Uterus (tissue), 4 donors: ENCODE results near the gene STARD5. TPM values are rescaled to one million over a fixed set of nuclear protein-coding genes. Genes with fewer than 3 reads are reported as not detected.

Experiments
- DNase-seq, 2 donors: peaks; one replicate each; pipeline ENCODE4 v3.0.0-alpha.2; 2019 to 2020
- H3K27ac ChIP-seq, 2 donors: fragments of 200-600 bp; sonication (generic); 1 replicate in 1 of 2; 2 replicates in 1 of 2; pipeline ENCODE4 v1.5.1; 2016 to 2018
- H3K27me3 ChIP-seq, 2 donors: fragments of 200-600 bp; sonication (generic); one replicate each; pipeline ENCODE4 v1.5.1; 2018 to 2019; ENCODE audit warnings: control low read depth in 1 of 2
- H3K36me3 ChIP-seq, 2 donors: fragments of 200-600 bp; sonication (generic); one replicate each; pipeline ENCODE4 v1.5.1; 2019; ENCODE audit warnings: control low read depth in 1 of 2
- H3K4me1 ChIP-seq, 2 donors: fragments of 200-600 bp; sonication (generic); one replicate each; pipeline ENCODE4 v1.5.1; 2018 to 2019; ENCODE audit warnings: control low read depth in 1 of 2
- H3K4me3 ChIP-seq, 2 donors: fragments of 200-600 bp; sonication (generic); 1 replicate in 1 of 2; 2 replicates in 1 of 2; pipeline ENCODE4 v1.5.1; 2018 to 2019; ENCODE audit warnings: mild to moderate bottlenecking in 1 of 2
- H3K9me3 ChIP-seq, 2 donors: fragments of 200-600 bp; sonication (generic); one replicate each; pipeline ENCODE4 v1.5.1; 2019; ENCODE audit warnings: control low read depth in 1 of 2
- POLR2A ChIP-seq, 2 donors: fragments of 450-650 bp; IDR thresholded peaks; one replicate each; pipeline ENCODE4 v1.6.1; 2016; ENCODE audit warnings: antibody characterized with exemption in 2 of 2, mild to moderate bottlenecking in 1 of 2, moderate library complexity in 1 of 2
- intact Hi-C: fragments of 100-400 bp; cut with DNase I; formaldehyde crosslinking; loops from one replicate; pipeline ENCODE4 v1.15.1; 2023; ENCODE audit warnings: low total_unique reads
- total RNA-seq, 4 donors: library from RNA; depleted of rRNA in 3 of 4; stranded (reverse); fragments of >200 nt in 3 of 4; gene quantifications; one replicate each; pipeline versions ENCODE4 v1.1.0 to v1.2.4, GENCODE V29; 2014 to 2023
- TF ChIP-seq, protein P1 (sequence below), 4 experiments: fragments of 200-600 bp in 2 of 4; fragments of 450-650 bp in 2 of 4; sonication (generic) in 2 of 4; IDR thresholded peaks; one replicate each; pipeline ENCODE4 v1.5.1; 2016 to 2019; ENCODE audit warnings: antibody characterized with exemption in 4 of 4, mild to moderate bottlenecking in 2 of 4, moderate library complexity in 1 of 4
- donor health status: DM: yes; HTN: yes; CAD: no.

Gene STARD5
- total RNA-seq, 4 donors from 2014 or later: 8.5 to 20.6 (median 19.7) TPM

DNA sequence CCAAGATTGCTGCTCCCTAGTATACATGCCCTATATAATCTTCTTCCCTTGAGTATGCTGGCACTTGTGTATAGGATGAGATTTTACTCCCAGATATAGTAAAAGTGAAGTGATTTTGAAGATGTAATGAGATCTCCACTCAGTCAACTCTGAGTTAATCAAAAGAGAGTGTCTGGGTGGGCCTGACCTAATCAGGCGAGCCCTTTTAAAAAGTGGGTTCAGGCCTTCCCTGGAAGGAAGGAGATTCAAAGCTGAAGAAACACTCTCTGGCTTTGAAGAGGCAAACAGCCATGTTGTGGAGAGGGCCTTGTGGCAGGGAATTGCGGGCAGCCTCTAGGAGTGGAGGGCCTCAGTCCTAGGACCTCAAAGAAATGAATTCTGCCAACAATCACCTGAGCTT lies 5.5 kb upstream of the STARD5 start:
- Histone ChIP-seq H3K4me1 (no peaks in the 10 kb centered on the region), H3K4me3 (no peak overlapping the region), H3K9me3 (no peaks in the 10 kb centered on the region), H3K27ac (no peak overlapping the region), H3K36me3 (no peaks in the 10 kb centered on the region), H3K27me3 (no peaks in the 10 kb centered on the region)
- intact Hi-C loops: no loop called here
- TF ChIP-seq, protein P1, sequence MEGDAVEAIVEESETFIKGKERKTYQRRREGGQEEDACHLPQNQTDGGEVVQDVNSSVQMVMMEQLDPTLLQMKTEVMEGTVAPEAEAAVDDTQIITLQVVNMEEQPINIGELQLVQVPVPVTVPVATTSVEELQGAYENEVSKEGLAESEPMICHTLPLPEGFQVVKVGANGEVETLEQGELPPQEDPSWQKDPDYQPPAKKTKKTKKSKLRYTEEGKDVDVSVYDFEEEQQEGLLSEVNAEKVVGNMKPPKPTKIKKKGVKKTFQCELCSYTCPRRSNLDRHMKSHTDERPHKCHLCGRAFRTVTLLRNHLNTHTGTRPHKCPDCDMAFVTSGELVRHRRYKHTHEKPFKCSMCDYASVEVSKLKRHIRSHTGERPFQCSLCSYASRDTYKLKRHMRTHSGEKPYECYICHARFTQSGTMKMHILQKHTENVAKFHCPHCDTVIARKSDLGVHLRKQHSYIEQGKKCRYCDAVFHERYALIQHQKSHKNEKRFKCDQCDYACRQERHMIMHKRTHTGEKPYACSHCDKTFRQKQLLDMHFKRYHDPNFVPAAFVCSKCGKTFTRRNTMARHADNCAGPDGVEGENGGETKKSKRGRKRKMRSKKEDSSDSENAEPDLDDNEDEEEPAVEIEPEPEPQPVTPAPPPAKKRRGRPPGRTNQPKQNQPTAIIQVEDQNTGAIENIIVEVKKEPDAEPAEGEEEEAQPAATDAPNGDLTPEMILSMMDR (IDR thresholded peaks at IDR 0.05): no peak
- no peak for TF ChIP-seq POLR2A (IDR thresholded peaks at IDR 0.05)
- DNase-seq: no peak

DNA sequence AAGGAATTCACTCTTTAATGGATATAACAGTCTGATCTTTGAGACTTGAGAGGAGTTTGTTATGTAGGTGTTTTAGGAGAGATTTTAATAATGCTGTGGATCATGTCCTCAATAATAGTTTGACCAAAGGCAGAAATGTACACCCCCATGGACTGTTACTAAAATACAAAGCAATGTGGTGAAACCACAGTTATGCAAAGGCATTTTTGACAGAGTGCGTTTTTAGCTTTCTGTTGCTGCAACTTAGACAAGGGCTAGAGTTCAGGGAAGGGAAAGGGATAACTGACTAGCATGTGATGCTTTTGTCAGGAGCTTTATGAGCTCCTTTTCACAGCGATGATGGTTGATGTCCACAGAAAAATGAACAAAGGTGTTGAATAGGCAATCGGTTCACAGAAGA lies 3.6 kb upstream of the STARD5 start:
- Histone ChIP-seq H3K27ac (no peak overlapping the region), H3K27me3 (no peaks in the 10 kb centered on the region), H3K36me3 (no peaks in the 10 kb centered on the region), H3K9me3 (no peaks in the 10 kb centered on the region), H3K4me1 (no peaks in the 10 kb centered on the region), H3K4me3 (no peak overlapping the region)
- TF ChIP-seq POLR2A (IDR thresholded peaks at IDR 0.05): no peak
- TF ChIP-seq, protein P1 (IDR thresholded peaks at IDR 0.05): no peak
- no peak for DNase-seq
- intact Hi-C loops: no loop called here

DNA sequence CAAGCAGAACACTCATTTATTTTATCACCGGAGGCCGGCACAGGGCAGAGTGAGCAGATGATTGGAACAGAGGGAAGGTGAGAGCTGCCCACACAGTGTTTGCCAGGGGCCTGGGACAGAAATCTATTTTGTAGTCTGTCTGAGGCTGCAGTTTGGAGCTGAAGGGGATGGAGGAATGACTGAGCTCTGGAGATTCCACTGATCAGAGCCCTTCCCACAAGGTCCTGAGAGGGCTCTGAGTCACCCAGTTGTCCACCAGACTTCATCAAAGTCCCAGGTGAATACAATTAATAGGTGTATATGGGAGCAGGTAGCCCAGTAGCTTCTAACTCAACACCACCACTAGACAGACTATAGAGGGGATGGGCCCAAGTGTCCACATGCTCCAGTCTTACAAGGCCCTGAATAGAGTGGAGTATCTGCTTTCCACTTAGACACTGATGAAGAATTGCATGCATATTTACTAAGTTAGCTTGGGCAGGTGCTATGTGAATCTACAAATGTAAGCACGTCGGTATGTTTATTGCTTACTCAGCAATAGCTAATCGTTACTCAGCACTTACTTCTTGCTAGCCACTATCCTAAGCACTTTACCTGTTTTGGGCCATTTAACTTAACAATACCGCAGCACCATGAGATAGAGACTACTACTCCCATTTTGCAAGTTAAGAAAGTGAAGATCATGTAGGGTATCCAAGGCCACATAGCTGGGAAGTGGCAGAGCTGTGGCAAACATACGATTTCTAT lies 2.7 kb upstream of the STARD5 start:
- Histone ChIP-seq H3K4me3 (no peak overlapping the region), H3K4me1 (no peaks in the 10 kb centered on the region), H3K36me3 (no peaks in the 10 kb centered on the region), H3K27ac (no peak overlapping the region), H3K27me3 (no peaks in the 10 kb centered on the region), H3K9me3 (no peaks in the 10 kb centered on the region)
- no peak for DNase-seq
- intact Hi-C loops: no loop called here
- TF ChIP-seq, protein P1 (IDR thresholded peaks at IDR 0.05): no peak
- no peak for TF ChIP-seq POLR2A (IDR thresholded peaks at IDR 0.05)

DNA sequence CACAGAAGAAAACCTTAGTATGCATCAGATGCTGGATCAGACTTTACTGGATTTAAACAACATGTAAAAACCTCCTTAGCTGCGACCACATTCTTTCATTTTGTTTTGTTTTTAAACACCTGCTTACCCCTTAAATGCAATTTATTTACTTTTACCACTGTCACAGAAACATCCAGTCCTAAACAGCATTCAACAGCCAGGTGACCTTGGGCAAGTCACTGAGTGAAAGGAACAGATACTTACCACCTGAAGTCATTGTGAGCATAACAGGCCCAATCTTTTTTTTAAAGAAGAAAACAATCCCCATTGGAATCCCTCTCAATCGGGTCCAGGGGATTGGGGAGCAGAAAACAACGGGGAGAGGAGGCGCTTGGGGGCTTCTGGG lies 390 bp downstream of the STARD5 start:
- no peaks in the 10 kb centered on the region for H3K27me3 ChIP-seq
- no peaks in the 10 kb centered on the region for H3K4me1 ChIP-seq
- peak overlapping the region; percentile 78 to 86 for H3K27ac ChIP-seq
- TF ChIP-seq, protein P1 (IDR thresholded peaks at IDR 0.05): no peak
- TF ChIP-seq POLR2A (IDR thresholded peaks at IDR 0.05): no peak
- no peak for DNase-seq
- H3K36me3 ChIP-seq: no peaks in the 10 kb centered on the region
- peak overlapping the region; percentile 88 to 95 for H3K4me3 ChIP-seq
- no peaks in the 10 kb centered on the region for H3K9me3 ChIP-seq
- intact Hi-C loops: no loop called here

DNA sequence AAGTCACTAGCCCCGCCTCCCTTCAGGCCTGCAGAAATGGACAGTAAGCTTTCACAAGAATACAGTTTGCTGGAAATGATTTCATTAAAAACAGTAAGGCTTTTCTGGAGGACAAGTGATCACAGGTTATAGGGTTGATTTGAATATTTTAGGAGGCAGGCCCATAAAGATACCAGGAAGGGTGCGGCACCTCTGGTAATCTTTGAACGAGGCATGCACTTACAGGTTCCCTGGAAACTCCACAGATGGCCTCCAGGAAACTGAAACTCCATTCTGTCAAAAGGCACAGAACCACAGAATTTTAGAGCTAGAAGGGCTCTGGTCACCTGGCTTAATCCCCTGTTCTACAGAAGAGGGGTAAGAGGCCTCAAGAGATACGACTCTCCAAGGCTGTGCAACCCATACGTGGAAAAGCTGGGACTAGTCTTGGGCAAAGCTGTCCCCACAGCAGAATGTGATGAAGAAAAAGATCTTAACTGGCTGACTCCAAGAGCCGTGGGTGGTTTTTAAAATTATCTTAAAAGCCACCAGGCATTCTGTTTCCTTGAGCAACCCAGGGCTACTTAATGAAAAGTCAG lies 1.2 kb downstream of the STARD5 start:
- intact Hi-C loops: no loop called here
- Histone ChIP-seq H3K27me3 (no peaks in the 10 kb centered on the region), H3K9me3 (no peaks in the 10 kb centered on the region), H3K36me3 (no peaks in the 10 kb centered on the region), H3K4me1 (no peaks in the 10 kb centered on the region), H3K27ac (peak overlapping the region in 1 of 2 donors; percentile 18), H3K4me3 (peak overlapping the region; percentile 88 to 95)
- no peak for TF ChIP-seq POLR2A (IDR thresholded peaks at IDR 0.05)
- TF ChIP-seq, protein P1 (IDR thresholded peaks at IDR 0.05): no peak
- no peak for DNase-seq
